Measurements from ENCODE around the gene CMTM8.
A peak's percentile ranks its signal among the peaks of the same experiment; 100 is the strongest.

The CMTM8 gene

GRCh38 chr3:32276279-32276841, 37.9 kb downstream of the CMTM8 start:
- no peak for FAIRE-seq
- DNase-seq (ENCODE audit: low spot score), result no peak

- DNase-seq (ENCODE audit: low spot score) (no peak), FAIRE-seq (no peak)
These were observed 40.2 kb downstream of the CMTM8 start for GRCh38 chr3:32278714-32279113.

GRCh38 chr3:32280262-32280910, 41.9 kb downstream of the CMTM8 start:
- DNase-seq (ENCODE audit: low spot score), result no peak
- FAIRE-seq, result no peak

GRCh38 chr3:32281570-32282106, 43.2 kb downstream of the CMTM8 start:
- FAIRE-seq (no peak), DNase-seq (ENCODE audit: low spot score) (no peak)

- FAIRE-seq (no peak), DNase-seq (ENCODE audit: low spot score) (no peak)
These were observed 44.2 kb downstream of the CMTM8 start for GRCh38 chr3:32282578-32283154.

- DNase-seq (ENCODE audit: low spot score) (no peak), FAIRE-seq (no peak)
These were observed 44.8 kb downstream of the CMTM8 start for GRCh38 chr3:32283304-32283703.

GRCh38 chr3:32284443-32285212, 46.1 kb downstream of the CMTM8 start:
- FAIRE-seq (no peak), DNase-seq (ENCODE audit: low spot score) (no peak)

GRCh38 chr3:32285891-32286290, 47.4 kb downstream of the CMTM8 start:
- FAIRE-seq, result no peak

GRCh38 chr3:32288819-32289218, 50.3 kb downstream of the CMTM8 start:
- DNase-seq (ENCODE audit: low spot score), result no peak
- no peak for FAIRE-seq

More at GRCh38 chr3:32285891-32286290, 47.4 kb downstream of the CMTM8 start:
- no peak for DNase-seq (ENCODE audit: low spot score)

- DNase-seq (ENCODE audit: low spot score) (no peak), FAIRE-seq (no peak)
These were observed 52.1 kb downstream of the CMTM8 start for GRCh38 chr3:32290619-32291018.

GRCh38 chr3:32292085-32292796, 53.8 kb downstream of the CMTM8 start:
- FAIRE-seq (no peak), DNase-seq (ENCODE audit: low spot score) (no peak)

GRCh38 chr3:32293903-32294302, 55.4 kb downstream of the CMTM8 start:
- DNase-seq (ENCODE audit: low spot score) (no peak), FAIRE-seq (no peak)

- FAIRE-seq (no peak), DNase-seq (ENCODE audit: low spot score) (peak; percentile 29)
These were observed 58.0 kb downstream of the CMTM8 start for GRCh38 chr3:32296251-32297204.

- no peak for FAIRE-seq
These were observed 58.9 kb downstream of the CMTM8 start for GRCh38 chr3:32297366-32297765.

GRCh38 chr3:32301426-32301825, 62.9 kb downstream of the CMTM8 start:
- FAIRE-seq (no peak), DNase-seq (ENCODE audit: low spot score) (no peak)

More at GRCh38 chr3:32297366-32297765, 58.9 kb downstream of the CMTM8 start:
- DNase-seq (ENCODE audit: low spot score), result no peak

- DNase-seq (ENCODE audit: low spot score) (no peak), FAIRE-seq (no peak)
These were observed 64.3 kb downstream of the CMTM8 start for GRCh38 chr3:32302601-32303398.

GRCh38 chr3:32303399-32303747, 64.9 kb downstream of the CMTM8 start:
- DNase-seq (ENCODE audit: low spot score) (no peak), FAIRE-seq (no peak)

GRCh38 chr3:32303977-32304881, 65.7 kb downstream of the CMTM8 start:
- FAIRE-seq (no peak), DNase-seq (ENCODE audit: low spot score) (no peak)

All from RCC 7860 (cell line).